Activated T-cell treated with anti-CD3 and anti-CD28 coated beads for 48 hours (primary cell): ENCODE results near the gene IMPACT.

ENCODE experiments used
- DNase-seq: peaks from one replicate; pipeline ENCODE4 v3.0.0-alpha.2; 2020; ENCODE audit warnings: low read depth

Gene IMPACT

GRCh38 chr18:24421831-24422230 is 4.6 kb upstream of the IMPACT start:
- no peak for DNase-seq

- DNase-seq = no peak
Measured at GRCh38 chr18:24426073-24426397, 435 bp upstream of the IMPACT start.

- no peak for DNase-seq
Measured at GRCh38 chr18:24427484-24427883, 1.0 kb downstream of the IMPACT start.

- no peak for DNase-seq
Measured at GRCh38 chr18:24428709-24429108, 2.2 kb downstream of the IMPACT start.

- DNase-seq = no peak
Measured at GRCh38 chr18:24429188-24429587, 2.7 kb downstream of the IMPACT start.

- DNase-seq = no peak
Measured at GRCh38 chr18:24432618-24433017, 6.1 kb downstream of the IMPACT start.

GRCh38 chr18:24436939-24437338 is 10.5 kb downstream of the IMPACT start:
- no peak for DNase-seq

- no peak for DNase-seq
Measured at GRCh38 chr18:24443870-24444269, 17.4 kb downstream of the IMPACT start.

- no peak for DNase-seq
Measured at GRCh38 chr18:24446453-24446852, 20.0 kb downstream of the IMPACT start.

- no peak for DNase-seq
Measured at GRCh38 chr18:24446953-24447538, 20.6 kb downstream of the IMPACT start.

- DNase-seq = no peak
Measured at GRCh38 chr18:24447961-24448360, 21.5 kb downstream of the IMPACT start.

- DNase-seq = no peak
Measured at GRCh38 chr18:24456549-24456948, 30.1 kb downstream of the IMPACT start.

- DNase-seq = no peak
Measured at GRCh38 chr18:24459772-24460171, 33.3 kb downstream of the IMPACT start.

GRCh38 chr18:24460388-24460787 is 33.9 kb downstream of the IMPACT start, which contains the start of gene HRH4:
Gene HRH4, plus strand, starts transcription at chr18:24460637. Its CDS starts 92 bp downstream, at chr18:24460729.
- no peak for DNase-seq

GRCh38 chr18:24461996-24462395 is 35.5 kb downstream of the IMPACT start:
- no peak for DNase-seq

GRCh38 chr18:24462838-24463775 is 36.6 kb downstream of the IMPACT start:
- no peak for DNase-seq

- DNase-seq = no peak
Measured at GRCh38 chr18:24465486-24465885, 39.0 kb downstream of the IMPACT start.

GRCh38 chr18:24466771-24467170 is 40.3 kb downstream of the IMPACT start:
- no peak for DNase-seq

- no peak for DNase-seq
Measured at GRCh38 chr18:24470022-24470618, 43.6 kb downstream of the IMPACT start.

GRCh38 chr18:24470805-24471204 is 44.3 kb downstream of the IMPACT start:
- no peak for DNase-seq

GRCh38 chr18:24472591-24472990 is 46.1 kb downstream of the IMPACT start:
- DNase-seq = no peak

GRCh38 chr18:24474406-24474805 is 47.9 kb downstream of the IMPACT start:
- DNase-seq = no peak

- DNase-seq = no peak
Measured at GRCh38 chr18:24475926-24476589, 49.6 kb downstream of the IMPACT start.
